ENCODE data around the gene ZBTB5.
"Not testable (repeated sequence)": the region's sequence is repeated elsewhere in the genome, so short reads cannot be mapped to it uniquely, and the experiment has no call there.

The ZBTB5 gene

DNA sequence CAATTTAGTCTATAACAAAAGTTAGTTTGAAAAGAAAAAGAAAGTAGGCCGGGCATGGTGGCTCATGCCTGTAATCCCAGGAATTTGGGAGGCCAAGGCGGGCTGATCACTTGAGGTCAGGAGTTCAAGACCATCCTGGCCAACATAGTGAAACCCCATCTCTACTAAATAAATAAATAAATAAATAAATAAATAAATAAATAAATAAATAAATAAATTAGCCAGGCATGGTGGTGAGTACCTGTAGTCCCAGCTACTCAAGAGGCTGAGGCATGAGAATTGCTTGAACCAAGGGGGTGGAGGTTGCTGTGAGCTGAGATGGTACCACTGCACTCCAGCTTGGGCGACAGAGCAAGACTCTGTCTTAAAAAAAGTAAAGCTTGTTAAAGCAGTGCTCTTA lies 67.3 kb downstream of the ZBTB5 start:
- DNase-seq, result not testable (repeated sequence)

DNA sequence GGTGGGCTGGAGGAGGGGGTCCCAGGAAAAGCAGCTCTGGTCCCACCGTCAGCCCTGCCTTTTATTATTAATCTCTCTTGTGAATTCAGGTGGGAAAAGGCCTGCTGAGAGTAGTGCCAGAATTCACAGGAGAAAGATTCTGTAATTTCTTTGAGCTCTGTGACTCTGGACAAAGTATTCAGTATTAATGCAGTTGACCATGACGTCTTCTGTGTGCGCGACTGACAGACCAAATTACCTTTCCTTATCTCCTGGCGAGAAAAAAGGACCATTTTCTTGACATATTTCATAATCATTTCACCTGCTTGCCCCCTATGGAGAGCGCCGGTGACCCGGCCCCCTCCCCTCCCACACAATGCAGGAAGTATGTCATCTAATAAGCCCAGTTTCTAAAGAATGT lies 69.6 kb downstream of the ZBTB5 start:
- DNase-seq, result no peak

DNA sequence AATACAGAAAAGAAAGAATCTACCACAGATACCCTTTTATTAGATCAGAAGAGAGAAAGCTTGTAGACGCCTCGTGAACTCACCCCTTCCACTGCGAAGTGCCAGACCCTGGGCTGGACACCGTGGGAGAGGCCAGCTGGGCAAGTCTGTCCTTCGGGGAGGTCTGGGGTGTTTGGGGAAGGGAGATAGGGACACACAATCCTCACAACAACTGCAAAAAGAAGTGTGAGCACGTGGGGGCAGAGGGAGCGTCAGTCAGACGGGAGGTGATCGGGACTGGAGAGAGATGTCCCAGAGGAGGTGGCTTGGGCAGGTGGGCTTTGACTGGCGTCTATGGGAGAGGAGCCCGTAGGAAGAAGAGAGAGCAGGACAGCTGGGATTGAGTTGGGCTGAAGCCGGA lies 70.0 kb downstream of the ZBTB5 start:
- DNase-seq, result no peak

DNA sequence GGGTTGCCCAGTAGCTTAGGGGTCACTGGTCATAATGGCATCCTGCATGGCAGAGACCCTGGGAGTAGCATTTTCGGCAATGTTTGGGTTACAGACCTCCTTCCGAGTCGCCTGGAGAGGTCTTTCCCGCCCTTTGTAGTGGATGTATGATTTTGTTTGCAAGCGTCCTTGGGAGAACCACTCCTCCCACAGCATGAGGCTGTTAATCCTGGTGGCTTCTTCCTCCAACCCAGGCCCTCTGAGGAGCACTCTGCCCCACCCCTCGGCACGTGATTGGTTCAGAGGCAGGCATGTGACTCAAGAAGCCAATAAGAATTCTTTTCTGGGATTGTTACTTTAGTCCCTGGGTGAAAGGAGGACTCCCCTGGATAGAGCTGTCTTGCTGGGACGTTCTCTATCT lies 73.0 kb downstream of the ZBTB5 start:
- DNase-seq, result no peak

DNA sequence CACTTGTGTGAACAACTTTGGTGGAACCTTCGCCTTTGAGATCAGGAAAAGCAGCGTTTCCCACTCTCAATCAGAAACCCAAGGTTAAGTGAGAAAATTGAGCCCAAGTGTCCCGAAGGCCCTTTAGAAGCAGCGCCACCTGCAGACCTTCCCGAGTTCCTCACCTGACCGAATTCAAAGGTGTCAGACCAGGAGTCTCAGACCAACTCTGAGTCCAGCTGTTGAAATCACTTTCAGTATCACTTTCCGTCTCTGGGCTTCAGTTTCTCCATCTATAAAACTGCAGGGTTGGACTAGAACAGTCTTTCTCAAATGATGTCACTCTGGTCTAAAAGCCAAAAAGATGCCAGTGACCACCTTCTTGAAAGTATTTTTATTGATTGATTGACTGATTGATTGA lies 74.5 kb downstream of the ZBTB5 start:
- no peak for DNase-seq

Measured in midbrain (tissue), 1 donor.